Measurements from ENCODE around the gene LMNB1.
"Not testable (repeated sequence)": the region's sequence is repeated elsewhere in the genome, so short reads cannot be mapped to it uniquely, and the experiment has no call there.

The LMNB1 gene

DNA sequence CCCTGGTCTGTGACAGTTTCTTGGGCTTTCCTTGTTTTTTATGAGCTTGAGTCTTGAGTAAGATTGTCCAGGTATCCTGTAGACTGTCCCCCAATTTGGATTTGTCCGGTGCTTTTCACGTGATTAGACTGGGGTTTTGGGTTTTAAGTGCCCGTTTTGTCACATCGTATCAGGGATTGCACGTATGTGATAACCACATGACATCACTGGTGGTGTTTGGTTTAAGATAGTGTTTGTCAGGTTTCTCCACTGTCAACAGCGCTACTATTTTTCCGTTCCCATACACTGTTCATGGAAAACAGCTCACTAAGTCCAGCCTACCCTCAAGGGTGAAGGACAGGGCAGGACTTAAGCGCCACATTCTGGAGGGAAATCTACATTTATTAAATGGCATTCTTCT, 39.7 kb downstream of the LMNB1 start:
- FAIRE-seq (no peak), DNase-seq (ENCODE audit: insufficient read length, low spot score) (no peak)

DNA sequence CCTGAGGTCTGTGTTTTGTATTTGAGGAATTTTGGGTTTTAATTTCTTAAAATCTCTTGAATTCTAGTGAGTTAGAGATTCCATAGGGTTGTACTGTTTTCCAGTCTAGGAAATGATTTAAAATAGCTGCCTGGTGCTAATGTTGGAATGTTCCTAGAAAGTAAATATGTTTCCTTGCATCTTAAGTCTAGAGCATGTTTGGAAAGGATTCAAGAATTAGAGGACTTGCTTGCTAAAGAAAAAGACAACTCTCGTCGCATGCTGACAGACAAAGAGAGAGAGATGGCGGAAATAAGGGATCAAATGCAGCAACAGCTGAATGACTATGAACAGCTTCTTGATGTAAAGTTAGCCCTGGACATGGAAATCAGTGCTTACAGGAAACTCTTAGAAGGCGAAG, 41.8 kb downstream of the LMNB1 start:
- FAIRE-seq (no peak), DNase-seq (ENCODE audit: insufficient read length, low spot score) (no peak)

DNA sequence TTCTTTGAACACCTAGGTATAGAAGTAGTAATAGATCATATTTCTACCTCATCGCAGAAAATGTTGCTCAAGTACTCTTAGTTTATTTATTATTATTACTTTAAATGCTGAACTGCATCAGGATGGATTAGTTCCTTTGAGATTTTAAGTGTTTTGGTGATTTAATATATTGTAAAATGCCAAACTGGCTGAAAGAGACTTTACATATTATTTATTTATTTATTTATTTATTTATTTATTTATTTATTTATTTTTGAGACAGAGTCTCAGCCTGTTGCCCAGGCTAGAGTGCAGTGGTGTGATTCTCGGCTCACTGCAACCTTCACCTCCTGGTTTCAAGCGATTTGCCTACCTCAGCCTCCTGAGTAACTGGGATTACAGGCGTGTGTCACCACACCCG, 42.3 kb downstream of the LMNB1 start:
- FAIRE-seq (no peak), DNase-seq (ENCODE audit: insufficient read length, low spot score) (no peak)

DNA sequence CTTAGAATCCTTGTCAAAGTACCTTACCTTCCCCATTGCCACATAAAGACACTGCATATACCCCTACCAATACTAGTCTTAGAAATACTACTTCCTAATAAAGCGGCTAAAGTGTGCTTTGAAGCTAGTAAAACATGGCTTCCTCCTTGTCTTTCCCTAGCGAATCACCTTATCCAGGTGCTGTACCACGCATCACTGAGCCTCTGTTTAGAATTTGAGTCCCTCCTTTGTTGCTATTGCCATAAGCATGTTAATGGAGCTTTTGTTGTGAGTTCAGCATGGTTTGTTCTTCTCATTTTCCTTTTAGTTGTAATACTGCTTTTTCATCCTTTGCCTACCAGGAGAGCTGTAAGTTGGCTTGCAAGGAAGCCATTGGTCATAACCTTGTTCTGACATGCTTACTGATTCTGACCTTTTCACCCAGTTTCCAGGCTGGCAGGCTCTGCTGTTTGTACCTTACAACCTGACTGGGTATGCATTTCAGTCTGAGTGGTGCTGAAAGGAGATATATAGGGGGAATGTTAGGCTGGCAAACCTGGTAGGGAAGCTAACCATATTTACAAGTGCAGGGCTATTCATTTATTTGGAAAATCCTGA, 49.8 kb downstream of the LMNB1 start:
- no peak for FAIRE-seq
- DNase-seq (ENCODE audit: insufficient read length, low spot score), result no peak

DNA sequence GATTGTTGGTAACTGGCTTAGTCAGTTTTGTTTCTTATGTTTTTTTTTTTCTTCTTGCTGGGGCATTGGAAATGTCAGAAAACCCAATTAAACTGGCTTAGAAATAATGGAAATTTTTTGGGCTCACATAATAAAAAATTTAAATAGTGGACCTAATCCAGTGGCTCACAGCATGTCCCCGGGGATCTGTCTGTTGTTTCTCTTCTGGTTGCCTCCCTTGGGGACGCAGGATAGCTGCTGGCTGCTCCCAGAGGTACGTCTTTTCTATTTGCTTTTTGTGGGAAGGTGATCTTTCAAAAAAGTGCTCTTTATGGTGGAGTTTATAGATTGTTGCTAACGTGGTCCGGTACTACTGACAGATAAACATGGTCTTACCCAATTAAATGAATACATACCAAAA, 52.2 kb downstream of the LMNB1 start:
- DNase-seq (ENCODE audit: insufficient read length, low spot score) (no peak), FAIRE-seq (no peak)

DNA sequence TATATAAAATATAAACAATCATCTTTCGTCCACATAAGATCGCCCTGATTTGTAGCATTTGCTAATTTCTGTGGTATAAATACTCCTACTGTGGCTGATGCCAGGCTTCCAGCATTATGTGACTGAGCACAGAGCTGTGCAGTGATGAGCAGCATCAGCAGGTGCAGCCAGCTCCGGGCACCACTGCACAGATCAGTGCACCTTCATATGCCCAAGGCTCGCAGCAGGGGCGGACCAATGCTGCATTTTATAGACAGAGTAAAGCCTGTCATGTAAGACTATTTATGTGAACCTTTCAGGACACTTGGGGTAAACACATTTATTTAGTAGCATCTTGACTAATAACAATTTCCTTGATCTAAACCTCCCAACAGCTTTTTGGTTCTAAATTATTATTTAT, 53.1 kb downstream of the LMNB1 start:
- no peak for DNase-seq (ENCODE audit: insufficient read length, low spot score)
- no peak for FAIRE-seq

DNA sequence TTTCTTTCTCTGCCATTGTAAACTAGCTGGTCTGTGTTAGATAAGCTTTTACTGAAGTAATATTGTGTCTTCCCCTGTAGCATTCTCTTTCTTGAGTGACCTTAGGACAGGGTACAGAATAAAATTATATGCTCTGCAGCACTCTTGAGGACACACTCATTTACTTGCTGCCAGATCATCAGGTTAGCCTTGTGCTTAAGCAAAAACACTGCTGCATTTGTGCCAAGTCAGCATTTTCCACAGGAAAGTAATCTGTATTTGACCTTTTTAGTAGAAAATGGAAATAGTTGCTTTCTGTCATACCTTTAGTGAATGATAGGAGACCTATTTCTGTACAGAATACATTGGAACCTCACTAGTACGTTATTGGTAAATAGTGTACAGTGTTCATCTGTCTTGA, 54.2 kb downstream of the LMNB1 start:
- FAIRE-seq (no peak), DNase-seq (ENCODE audit: insufficient read length, low spot score) (no peak)

DNA sequence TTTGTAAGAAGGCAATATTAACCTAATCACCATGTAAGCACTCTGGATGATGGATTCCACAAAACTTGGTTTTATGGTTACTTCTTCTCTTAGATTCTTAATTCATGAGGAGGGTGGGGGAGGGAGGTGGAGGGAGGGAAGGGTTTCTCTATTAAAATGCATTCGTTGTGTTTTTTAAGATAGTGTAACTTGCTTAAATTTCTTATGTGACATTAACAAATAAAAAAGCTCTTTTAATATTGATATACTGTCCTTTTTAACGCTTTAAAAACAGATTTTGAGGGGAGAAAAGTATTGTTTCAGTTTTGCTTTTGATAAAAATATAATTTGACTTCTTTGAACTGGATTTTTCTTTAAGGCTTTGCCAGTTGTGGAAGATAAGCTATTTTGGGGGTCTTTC, 59.8 kb downstream of the LMNB1 start:
- DNase-seq (ENCODE audit: insufficient read length, low spot score) (no peak), FAIRE-seq (no peak)

DNA sequence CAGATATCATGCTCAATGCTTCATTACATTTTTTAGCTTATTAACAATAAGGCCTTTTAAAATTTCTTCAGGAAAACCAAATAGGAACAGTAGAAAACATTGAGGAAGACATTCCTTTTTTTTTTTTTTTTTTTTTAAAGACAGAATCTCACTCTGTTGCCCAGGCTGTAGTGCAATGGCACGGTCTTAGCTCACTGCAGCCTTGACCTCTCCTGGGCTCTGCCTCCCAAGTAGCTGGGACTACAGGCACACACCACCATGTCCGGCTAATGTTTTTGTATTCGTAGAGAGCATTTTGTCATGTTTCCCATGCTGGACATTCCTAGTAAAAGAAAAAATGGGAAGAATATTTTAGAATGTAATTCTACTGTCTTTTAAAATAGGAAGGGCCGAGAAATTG, 60.3 kb downstream of the LMNB1 start:
- FAIRE-seq (no peak), DNase-seq (ENCODE audit: insufficient read length, low spot score) (no peak)

DNA sequence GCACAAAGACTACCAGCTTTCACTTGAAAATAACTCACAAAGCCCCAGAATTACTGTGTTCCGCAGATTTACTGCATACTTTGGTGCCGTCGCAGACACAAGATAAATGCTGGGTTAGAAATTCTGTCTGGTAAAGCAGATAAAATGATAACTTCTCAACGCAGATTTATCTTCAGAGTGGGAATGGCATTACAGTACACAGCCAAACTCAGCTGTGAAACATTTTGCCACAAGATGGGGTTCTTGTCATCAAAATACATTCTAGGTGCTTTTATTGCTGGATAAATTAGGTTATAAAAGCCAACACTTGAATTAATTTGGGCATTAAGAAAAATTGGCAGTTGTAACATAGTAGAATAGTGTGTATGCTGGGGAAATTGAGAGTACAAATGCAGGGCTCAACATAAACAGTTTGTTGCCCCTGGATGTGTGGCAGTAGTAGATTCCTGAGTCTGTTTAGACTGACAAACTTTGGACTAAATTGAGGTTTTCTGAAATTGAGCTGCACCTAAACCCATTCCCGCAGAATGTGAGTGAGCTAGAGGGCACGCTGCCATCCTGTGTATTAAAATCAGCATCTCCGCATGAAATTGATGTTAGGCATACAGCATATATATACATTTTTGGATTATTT, 61.1 kb downstream of the LMNB1 start:
- FAIRE-seq (peak; percentile 72), DNase-seq (ENCODE audit: insufficient read length, low spot score) (no peak)

DNA sequence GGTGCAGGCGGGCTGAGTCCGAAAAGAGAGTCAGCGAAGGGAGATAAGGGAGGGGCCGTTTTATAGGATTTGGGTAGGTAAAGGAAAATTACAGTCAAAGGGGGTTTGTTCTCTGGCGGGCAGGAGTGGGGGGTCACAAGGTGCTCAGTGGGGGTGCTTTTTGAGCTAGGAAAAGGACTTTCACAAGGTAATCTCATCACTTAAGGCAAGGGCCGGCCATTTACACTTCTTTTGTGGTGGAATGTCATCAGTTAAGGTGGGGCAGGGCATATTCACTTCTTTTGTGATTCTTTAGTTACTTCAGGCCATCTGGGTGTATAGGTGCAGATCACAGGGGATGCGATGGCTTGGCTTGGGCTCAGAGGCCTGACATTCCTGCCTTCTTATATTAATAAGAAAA, 62.5 kb downstream of the LMNB1 start:
- not testable (repeated sequence) for DNase-seq (ENCODE audit: insufficient read length, low spot score); FAIRE-seq

DNA sequence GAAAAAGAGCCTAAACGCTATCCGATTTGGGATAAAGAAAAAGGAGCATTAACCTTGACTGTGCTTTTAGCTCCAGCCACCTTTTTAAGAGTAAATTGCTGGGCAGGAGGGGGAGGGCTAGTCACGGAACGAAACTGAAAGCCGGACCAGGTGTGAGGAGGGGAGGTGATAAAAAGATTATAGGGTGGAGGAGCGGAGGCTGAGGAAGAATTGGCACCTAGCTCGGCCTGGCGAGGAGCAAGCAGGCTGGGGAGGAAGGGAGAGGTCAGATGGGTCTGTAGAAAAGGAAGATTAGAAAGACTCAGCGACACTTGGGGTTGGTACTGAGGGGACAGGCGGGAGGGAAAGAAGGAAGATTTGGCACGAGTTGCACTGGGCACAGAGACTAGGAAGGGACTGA, 66.4 kb downstream of the LMNB1 start:
- DNase-seq (ENCODE audit: insufficient read length, low spot score); FAIRE-seq: not testable (repeated sequence)

DNA sequence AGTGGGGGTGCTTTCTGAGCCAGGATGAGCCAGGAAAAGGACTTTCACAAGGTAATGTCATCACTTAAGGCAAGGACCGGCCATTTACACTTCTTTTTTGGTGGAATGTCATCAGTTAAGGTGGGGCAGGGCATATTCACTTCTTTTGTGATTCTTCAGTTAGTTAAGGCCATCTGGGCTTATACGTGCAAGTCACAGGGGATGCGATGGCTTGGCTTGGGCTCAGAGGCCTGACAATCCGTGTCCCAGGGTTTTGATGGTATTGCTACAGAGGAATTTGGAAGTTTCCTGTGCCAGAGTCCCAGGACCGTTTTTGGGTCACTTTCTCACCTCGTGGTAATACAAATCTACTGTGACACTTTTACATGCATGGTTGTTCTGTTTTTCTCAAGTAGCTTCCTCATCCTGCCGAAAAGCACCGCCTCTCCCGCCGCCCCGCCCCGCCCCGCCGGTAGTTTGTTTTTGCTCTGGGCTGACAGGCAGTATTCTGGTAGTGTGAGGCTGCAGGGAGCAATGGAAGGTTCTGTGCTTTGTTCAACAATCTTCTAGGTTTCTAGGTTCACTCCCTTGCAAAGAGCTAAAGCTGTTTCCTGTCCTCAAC, 68.6 kb downstream of the LMNB1 start:
- peak; percentile 76 for FAIRE-seq
- DNase-seq (ENCODE audit: insufficient read length, low spot score), result peak; percentile 44

DNA sequence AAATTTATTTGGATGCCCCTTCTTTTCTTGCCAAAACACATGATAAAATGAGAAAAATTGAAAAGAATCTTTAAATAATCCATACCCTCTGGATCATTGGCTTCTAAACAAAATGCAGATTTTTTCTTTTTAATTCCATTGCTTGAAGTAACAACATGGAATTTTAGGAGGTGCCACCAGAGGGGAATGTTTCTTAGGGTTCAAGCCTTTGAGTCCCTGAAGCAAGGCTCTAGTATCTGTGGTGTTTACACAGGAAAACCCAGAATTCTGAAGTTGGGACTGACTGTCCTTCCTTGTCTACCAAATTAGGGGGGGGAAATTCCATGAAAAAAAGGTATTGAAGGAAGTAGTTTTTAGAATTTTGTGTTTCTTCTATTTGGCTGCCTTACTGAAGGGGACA, 69.4 kb downstream of the LMNB1 start:
- FAIRE-seq, result peak; percentile 58
- no peak for DNase-seq (ENCODE audit: insufficient read length, low spot score)

DNA sequence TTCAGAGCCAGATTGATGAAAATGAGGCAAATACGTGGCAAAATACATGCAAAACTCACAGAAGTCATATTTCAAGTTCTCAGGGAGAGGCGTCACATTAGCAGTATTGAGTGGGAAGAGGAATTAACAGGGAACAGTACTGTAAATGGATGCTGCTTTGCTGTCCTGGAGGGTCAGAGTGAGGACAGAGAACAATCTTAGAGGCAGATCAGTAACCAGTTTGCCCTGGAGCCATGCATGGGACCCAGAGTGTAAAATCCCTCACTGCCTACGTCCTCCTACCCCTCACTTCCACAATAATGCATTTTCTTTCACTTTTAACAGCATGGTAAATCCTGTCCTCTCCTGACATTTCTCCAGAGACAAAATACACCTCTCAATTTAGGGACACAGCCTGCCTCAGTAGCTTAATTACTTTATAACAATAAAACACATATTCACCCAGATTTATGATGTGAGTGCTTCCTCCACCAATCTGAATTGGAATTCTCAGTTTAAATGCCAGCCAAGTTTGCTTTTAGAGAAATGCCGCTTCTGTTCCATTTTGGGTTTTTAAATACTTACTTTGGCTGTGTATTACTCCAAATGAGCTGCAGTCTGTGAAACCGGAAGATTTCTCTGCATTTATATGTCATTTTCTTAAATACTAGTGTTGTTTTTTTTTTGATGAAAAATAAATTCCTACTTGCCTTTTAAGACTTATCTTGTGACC, 70.0 kb downstream of the LMNB1 start:
- FAIRE-seq, result no peak
- DNase-seq (ENCODE audit: insufficient read length, low spot score), result no peak

DNA sequence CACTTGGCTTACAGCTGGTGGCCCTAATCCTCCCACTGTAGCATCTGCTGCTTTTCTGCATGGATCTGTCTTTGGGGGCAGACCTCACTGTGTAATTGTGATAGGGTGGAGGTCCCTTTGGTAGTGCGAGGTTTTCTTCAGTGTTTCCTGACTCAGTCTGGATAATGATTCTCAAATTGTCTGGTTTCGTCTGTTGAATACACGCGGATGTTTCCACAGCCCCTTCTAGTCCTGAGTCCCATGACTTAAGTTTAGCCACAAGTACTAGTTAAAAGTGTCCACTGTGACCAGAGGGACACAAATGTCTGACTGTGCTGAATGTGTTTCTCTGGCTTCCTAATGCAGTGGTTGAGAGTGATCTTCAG, 70.5 kb downstream of the LMNB1 start:
- FAIRE-seq (no peak), DNase-seq (ENCODE audit: insufficient read length, low spot score) (no peak)

DNA sequence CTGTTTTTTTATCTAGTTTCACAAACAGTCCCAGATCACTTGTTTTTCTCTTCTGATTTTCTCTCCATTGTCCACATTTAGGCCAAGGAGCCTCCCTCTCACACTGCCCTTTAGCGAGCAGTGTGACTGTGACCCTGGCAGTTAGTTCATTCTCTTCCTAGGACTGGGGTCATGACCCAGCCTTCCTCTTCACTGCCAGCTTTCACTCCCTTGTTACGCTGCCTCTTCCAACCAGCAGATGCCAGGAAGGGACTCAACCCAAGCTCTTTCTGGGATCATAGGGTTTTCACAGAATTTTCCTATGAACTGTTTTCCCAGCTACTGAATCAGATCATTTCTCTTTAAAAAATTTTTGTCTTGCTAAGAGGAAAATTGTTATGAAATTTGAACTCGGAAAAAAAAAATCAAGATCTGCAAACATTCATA, 70.9 kb downstream of the LMNB1 start:
- no peak for DNase-seq (ENCODE audit: insufficient read length, low spot score)
- no peak for FAIRE-seq

DNA sequence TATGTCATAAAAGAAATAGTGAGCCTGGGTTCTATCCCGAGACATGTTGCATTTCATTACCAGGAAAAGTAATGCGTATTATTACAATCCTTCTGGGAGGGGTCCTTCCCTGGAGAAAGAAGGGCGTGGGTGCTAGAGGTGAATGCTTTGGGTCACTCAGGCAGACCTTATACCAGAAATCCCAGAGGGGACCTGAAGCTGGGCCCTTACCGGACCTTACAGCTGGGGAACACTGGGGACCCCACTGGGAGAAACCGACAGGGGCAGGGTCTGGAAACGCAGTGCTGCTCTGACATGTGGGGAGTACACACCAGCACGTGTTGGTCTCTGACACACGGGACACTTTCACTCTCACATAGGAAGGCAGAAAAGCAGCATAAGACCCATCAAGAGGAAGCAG, 71.3 kb downstream of the LMNB1 start:
- FAIRE-seq, result no peak
- no peak for DNase-seq (ENCODE audit: insufficient read length, low spot score)

DNA sequence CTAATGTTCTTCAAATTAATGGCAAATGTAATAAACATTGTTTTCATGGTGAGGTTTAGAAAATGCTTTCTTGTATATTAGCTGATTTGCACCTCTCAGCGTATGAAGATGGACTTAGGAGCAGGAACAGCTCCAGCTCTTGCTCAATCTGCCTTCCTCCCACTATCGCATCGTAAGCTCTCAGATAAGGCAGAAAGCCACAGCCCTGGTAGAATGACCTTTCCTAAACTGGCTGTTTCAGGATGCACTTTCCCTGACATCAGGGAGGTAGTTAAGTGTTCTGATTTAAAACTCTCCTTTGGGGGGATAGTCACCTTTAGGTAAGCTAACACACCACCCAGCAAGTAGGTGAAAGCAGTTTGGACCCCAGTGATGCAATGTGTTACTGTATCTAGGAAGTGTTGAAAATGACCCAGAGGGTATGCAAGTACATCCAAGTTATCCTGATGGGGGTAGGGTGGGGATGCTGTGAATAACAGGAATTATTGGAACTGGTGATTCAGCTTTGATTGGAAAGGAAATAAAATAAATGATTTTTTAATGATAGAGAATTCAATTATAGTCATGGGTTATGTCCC, 72.3 kb downstream of the LMNB1 start:
- DNase-seq (ENCODE audit: insufficient read length, low spot score) (no peak), FAIRE-seq (no peak)

DNA sequence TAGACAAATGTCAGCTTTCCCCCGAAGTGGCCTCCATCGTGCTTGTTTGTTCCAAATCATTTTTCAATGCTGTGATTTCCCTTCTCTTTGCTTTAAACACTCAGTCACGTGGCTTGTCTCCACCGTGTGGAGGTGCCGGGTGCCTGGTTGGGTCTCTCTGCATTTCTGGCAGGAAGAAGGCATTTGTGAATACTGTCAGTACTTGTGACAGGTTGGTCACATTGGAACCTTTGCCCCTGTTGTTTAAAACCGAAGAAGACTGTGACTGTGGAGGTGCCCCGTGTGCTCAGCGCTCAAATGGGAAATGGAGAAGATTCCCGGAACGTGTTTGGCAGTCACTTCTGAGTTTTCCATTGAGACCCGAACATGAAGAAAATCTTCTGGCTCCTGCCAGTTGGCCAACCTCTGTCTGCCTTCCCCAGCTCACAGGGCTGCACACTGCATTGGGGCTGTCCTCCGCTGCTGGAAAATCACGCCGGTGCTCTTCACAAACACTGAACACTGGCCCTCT, 74.6 kb downstream of the LMNB1 start:
- DNase-seq (ENCODE audit: insufficient read length, low spot score) (no peak), FAIRE-seq (no peak)

DNA sequence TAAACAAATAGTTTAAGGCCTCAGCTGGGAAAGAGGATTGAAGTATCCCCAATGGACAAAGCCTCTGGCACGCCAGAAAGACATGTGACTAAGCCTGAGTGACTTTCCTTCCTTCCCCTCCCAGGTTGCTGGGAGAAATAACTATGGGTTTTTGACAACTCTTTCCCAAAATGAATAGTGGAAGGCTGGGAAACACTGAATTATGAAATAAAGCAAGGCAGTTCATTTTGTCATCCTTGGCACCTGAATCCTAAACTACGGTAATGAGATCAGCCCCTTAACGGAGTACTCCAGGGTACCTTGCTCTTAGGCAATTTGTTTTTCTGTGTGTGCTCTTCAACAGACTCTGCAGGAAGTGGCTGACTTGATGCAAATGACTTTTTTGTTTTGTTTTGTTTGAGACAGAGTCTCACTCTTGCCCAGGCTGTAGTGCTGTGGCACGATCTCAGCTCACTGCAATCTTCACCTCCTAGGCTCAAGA, 75.2 kb downstream of the LMNB1 start:
- DNase-seq (ENCODE audit: insufficient read length, low spot score) (no peak), FAIRE-seq (peak; percentile 86)
